OCI-LY7 (cell line): ENCODE measurements around the gene PIRT. TPM values are rescaled to one million over a fixed set of nuclear protein-coding genes. Genes with fewer than 3 reads are reported as not detected.

ENCODE experiments used
- BruUV-seq: library from RNA; stranded (reverse); fragments of 400-500 nt; replicated peaks from 2 replicates; lab custom pipeline; 2021; lab: Mats Ljungman, UMichigan
- CTCF ChIA-PET: fragments of 300-600 bp; sonication (Branson Sonifier 250); formaldehyde crosslinking; loops from one replicate; lab custom pipeline; 2022; ENCODE audit warnings: antibody characterized with exemption; ENCODE audit not compliant: unreplicated experiment; lab: Charles Lee
- POLR2A ChIA-PET: fragments of 300-600 bp; sonication (Branson Sonifier 250); formaldehyde crosslinking; loops from one replicate; lab custom pipeline; 2022; ENCODE audit warnings: antibody characterized with exemption; lab: Charles Lee
- DNase-seq: peaks from one replicate; pipeline ENCODE4 v3.0.0-alpha.2; 2015; ENCODE audit warnings: low spot score
- H2AFZ ChIP-seq: fragments of 200-600 bp; sonication (generic), shearing (Covaris generic); 2 replicates; pipeline ENCODE4 v1.6.1; 2014; ENCODE audit warnings: mild to moderate bottlenecking, antibody characterized with exemption, low read length, moderate library complexity
- H3K27ac ChIP-seq: fragments of 200-600 bp; sonication (generic); 2 replicates; pipeline ENCODE4 v1.5.1; 2014; ENCODE audit warnings: mixed run types, low read depth, mild to moderate bottlenecking, moderate library complexity, low read length, inconsistent platforms; ENCODE audit not compliant: poor library complexity, severe bottlenecking
- H3K36me3 ChIP-seq: fragments of 200-600 bp; sonication (generic); 2 replicates; pipeline ENCODE4 v1.6.1; 2014; ENCODE audit warnings: mild to moderate bottlenecking, antibody characterized with exemption, low read length, moderate library complexity, mixed read lengths; ENCODE audit not compliant: insufficient read depth
- H3K4me1 ChIP-seq: fragments of 200-600 bp; sonication (generic); 2 replicates; pipeline ENCODE4 v1.5.1; 2014; ENCODE audit warnings: mild to moderate bottlenecking, low read length; ENCODE audit not compliant: insufficient read depth, poor library complexity, severe bottlenecking
- H3K4me2 ChIP-seq: fragments of 200-600 bp; sonication (generic); 2 replicates; pipeline ENCODE4 v1.6.1; 2014; ENCODE audit warnings: mild to moderate bottlenecking, low read length
- H3K4me3 ChIP-seq: fragments of 200-600 bp; sonication (generic); 2 replicates; pipeline ENCODE4 v1.5.1; 2014; ENCODE audit warnings: mild to moderate bottlenecking, low read depth, low read length; ENCODE audit not compliant: poor library complexity, severe bottlenecking
- H3K79me2 ChIP-seq: fragments of 200-600 bp; sonication (generic); 2 replicates; pipeline ENCODE4 v1.6.1; 2016; ENCODE audit warnings: low read depth, mild to moderate bottlenecking, low read length, moderate library complexity, mixed read lengths; ENCODE audit not compliant: insufficient read depth
- H3K9me2 ChIP-seq: fragments of 200-600 bp; sonication (generic); 2 replicates; pipeline ENCODE4 v1.6.1; 2016; ENCODE audit warnings: mild to moderate bottlenecking, low read length, mixed read lengths; ENCODE audit not compliant: insufficient read depth
- H3K9me3 ChIP-seq: fragments of 200-600 bp; sonication (generic); 2 replicates; pipeline ENCODE4 v1.6.1; 2014; ENCODE audit warnings: mild to moderate bottlenecking, mixed run types, low read length, mixed read lengths
- H4K20me1 ChIP-seq: fragments of 200-600 bp; sonication (generic); 2 replicates; pipeline ENCODE4 v1.6.1; 2014; ENCODE audit warnings: mild to moderate bottlenecking, antibody characterized with exemption, low read length, moderate library complexity, mixed read lengths; ENCODE audit not compliant: insufficient read depth
- EZH2phosphoT487 ChIP-seq: fragments of 200-600 bp; sonication (generic); IDR thresholded peaks from 2 replicates; pipeline ENCODE4 v1.6.1; 2018; ENCODE audit warnings: low read depth, borderline replicate concordance, mild to moderate bottlenecking, mixed run types, antibody characterized with exemption, low read length, moderate library complexity, mixed read lengths
- intact Hi-C: fragments of 100-400 bp; cut with micrococcal nuclease; formaldehyde crosslinking; loops from one replicate; pipeline ENCODE4 v1.10.0; 2022; ENCODE audit not compliant: unreplicated experiment
- total RNA-seq, 2 experiments: library from RNA; depleted of rRNA in 1 of 2; stranded (reverse); fragments of >200 nt in 1 of 2; shearing (Covaris generic) in 1 of 2; gene quantifications; 2 replicates each; pipeline ENCODE4 v1.2.3, GENCODE V29; 2014 to 2022
- TF ChIP-seq, protein P1 (sequence below): fragments of 200-600 bp; sonication (generic); conservative IDR thresholded peaks from 2 replicates; pipeline ENCODE4 v1.5.1; 2014; ENCODE audit warnings: mild to moderate bottlenecking, antibody characterized with exemption, low read length, moderate library complexity, mixed read lengths

Gene PIRT
- total RNA-seq, 2 experiments from 2014 or later, result not detected

DNA sequence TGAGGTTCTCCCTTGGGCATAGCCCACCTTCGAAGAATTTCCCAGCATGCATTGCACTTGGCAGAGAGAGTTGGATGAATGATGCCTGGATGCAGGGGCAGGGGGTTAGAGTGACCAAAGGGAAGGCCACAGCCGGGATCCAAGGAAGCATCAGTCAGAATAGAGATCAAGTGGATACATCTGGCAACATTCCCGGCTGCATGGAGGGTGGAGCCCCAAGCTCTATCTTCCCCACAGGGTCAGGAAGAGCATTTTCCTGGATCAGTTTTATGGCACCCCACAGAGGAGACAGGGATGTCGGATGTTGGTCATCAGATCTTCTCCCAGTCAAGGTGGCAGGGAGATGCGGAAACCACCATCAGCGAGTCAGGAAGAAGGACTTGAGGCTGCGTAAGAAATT is 13.0 kb downstream of the PIRT start:
- POLR2A ChIA-PET, result no interaction called here
- H3K36me3 ChIP-seq, result no peaks in the 10 kb centered on the region
- no TSS peak for BruUV-seq

DNA sequence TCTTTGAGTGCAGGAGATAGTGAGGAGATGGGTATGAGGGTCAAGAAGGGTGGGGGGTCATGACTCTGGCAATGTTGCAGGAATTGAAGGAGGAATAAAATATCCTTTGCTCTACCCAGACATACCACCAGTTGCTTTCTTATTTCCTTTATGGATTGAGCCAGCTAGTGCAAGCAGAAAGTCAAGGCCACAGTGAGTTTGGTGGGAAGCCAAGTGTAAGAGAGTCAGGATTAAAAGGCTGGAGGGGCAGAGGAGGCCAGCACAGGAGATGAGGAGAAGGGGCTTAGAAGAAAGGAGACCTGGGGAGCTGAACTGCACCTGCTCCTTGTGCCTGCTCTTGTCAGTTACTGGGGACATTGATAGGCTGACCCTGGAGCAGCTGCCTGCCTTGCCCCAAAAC is 16.1 kb downstream of the PIRT start:
- Histone ChIP-seq H3K79me2 (no peaks in the 10 kb centered on the region), H3K36me3 (no peaks in the 10 kb centered on the region), H3K27ac (no peak overlapping the region), H4K20me1 (no peaks in the 10 kb centered on the region), H3K4me3 (no peak overlapping the region), H3K9me2 (no peaks in the 10 kb centered on the region), H3K4me1 (no peaks in the 10 kb centered on the region), H3K9me3 (no peaks in the 10 kb centered on the region), H3K4me2 (no peak overlapping the region), H2AFZ (no peak overlapping the region)
- no peak for DNase-seq
- POLR2A ChIA-PET, result no interaction called here
- no TSS peak for BruUV-seq
- CTCF ChIA-PET, result no interaction called here
- intact Hi-C loops, result no loop called here
- TF ChIP-seq, protein P1, sequence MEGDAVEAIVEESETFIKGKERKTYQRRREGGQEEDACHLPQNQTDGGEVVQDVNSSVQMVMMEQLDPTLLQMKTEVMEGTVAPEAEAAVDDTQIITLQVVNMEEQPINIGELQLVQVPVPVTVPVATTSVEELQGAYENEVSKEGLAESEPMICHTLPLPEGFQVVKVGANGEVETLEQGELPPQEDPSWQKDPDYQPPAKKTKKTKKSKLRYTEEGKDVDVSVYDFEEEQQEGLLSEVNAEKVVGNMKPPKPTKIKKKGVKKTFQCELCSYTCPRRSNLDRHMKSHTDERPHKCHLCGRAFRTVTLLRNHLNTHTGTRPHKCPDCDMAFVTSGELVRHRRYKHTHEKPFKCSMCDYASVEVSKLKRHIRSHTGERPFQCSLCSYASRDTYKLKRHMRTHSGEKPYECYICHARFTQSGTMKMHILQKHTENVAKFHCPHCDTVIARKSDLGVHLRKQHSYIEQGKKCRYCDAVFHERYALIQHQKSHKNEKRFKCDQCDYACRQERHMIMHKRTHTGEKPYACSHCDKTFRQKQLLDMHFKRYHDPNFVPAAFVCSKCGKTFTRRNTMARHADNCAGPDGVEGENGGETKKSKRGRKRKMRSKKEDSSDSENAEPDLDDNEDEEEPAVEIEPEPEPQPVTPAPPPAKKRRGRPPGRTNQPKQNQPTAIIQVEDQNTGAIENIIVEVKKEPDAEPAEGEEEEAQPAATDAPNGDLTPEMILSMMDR, result no peak
- no peak for TF ChIP-seq EZH2phosphoT487

More for the DNA sequence above, 13.0 kb downstream of the PIRT start:
- no peaks in the 10 kb centered on the region for H3K79me2 ChIP-seq
- no peak overlapping the region for H2AFZ ChIP-seq
- no peak overlapping the region for H3K4me2 ChIP-seq
- H3K4me1 ChIP-seq, result no peaks in the 10 kb centered on the region
- H4K20me1 ChIP-seq, result no peaks in the 10 kb centered on the region
- H3K27ac ChIP-seq, result no peak overlapping the region
- intact Hi-C loops, result no loop called here
- TF ChIP-seq, protein P1, result no peak
- TF ChIP-seq EZH2phosphoT487, result no peak
- no peaks in the 10 kb centered on the region for H3K9me3 ChIP-seq
- no peak overlapping the region for H3K4me3 ChIP-seq
- DNase-seq, result no peak
- no peaks in the 10 kb centered on the region for H3K9me2 ChIP-seq
- CTCF ChIA-PET, result no interaction called here

DNA sequence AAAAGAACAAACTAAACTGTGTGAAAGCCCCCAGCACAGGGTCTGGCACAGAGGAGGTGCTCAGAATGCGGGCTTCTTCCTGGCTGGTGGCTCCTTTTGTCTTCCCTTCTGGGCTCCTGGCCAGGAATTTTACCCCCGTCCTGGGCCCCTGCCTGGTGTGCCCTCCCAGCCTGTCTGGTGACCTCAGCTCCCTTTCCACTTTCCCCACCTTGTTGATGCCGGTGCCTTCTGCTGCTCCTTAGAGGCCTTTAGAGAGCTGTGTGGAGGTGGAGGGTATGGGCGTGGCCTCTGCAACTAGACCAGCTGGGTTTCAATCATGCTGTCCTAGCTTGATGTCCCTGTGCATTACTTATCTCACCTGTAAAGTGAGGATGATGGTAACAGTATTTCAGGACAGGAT is 16.8 kb downstream of the PIRT start:
- intact Hi-C loops, result no loop called here
- no peaks in the 10 kb centered on the region for H3K4me1 ChIP-seq
- ChIA-PET POLR2A (interaction anchor here (0.5 kb wide), 1 partner anchor 163 kb away, joined by 5 read pairs; no protein-coding TSS in a partner anchor), CTCF (no interaction called here)
- BruUV-seq, result no TSS peak
- H4K20me1 ChIP-seq, result no peaks in the 10 kb centered on the region
- H3K9me2 ChIP-seq, result no peaks in the 10 kb centered on the region
- TF ChIP-seq, protein P1, result no peak
- TF ChIP-seq EZH2phosphoT487, result no peak
- no peak overlapping the region for H2AFZ ChIP-seq
- no peaks in the 10 kb centered on the region for H3K9me3 ChIP-seq
- no peak for DNase-seq
- H3K4me3 ChIP-seq, result no peak overlapping the region
- no peaks in the 10 kb centered on the region for H3K79me2 ChIP-seq
- H3K36me3 ChIP-seq, result no peaks in the 10 kb centered on the region
- H3K27ac ChIP-seq, result no peak overlapping the region
- no peak overlapping the region for H3K4me2 ChIP-seq
